Measurements from ENCODE around the gene ICA1L.
"Not testable (repeated sequence)": the region's sequence is repeated elsewhere in the genome, so short reads cannot be mapped to it uniquely, and the experiment has no call there.

Gene ICA1L

DNA sequence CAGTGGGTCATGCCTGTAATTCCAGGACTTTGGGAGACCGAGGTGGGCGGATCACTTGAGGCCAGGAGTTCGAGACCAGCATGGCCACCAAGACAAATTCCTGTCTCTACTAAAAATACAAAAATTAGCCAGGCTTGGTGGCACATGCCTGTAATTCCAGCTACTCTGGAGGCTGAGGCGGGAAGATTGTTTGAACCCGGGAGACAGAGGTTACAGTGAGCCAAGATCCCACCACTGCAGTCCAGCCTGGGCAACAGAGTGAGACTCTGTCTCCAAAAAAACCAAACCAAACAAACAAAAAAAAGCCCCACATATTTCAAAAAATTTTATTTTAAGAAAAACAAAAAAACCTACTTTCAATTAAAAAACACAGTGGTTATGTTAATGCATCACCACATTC is 38.7 kb upstream of the ICA1L start:
- H3K27me3 ChIP-seq (replicated peaks in 2 of 5; ENCODE audit: control insufficient read depth in 4 of 5, insufficient read depth in 5 of 5, low read length in 4 of 5); H3K9me3 ChIP-seq (ENCODE audit: control extremely low read depth in 1 of 5, control insufficient read depth in 4 of 5, insufficient read depth in 2 of 5, low read depth in 1 of 5, low read length in 4 of 5); H3K27ac ChIP-seq (ENCODE audit: insufficient read depth in 1 of 2, low read depth in 1 of 2, low read length in 2 of 2, poor library complexity in 1 of 2, severe bottlenecking in 2 of 2); DNase-seq: not testable (repeated sequence)
- Histone ChIP-seq H3K36me3 (ENCODE audit: control insufficient read depth in 4 of 4, insufficient read depth in 4 of 4, low read length in 3 of 4) (peaks cover 0 to 12% (median 8%) of the 10 kb centered on the region in 4 experiments), H3K4me3 (ENCODE audit: control insufficient read depth in 1 of 7, extremely low read depth in 1 of 7, insufficient read depth in 4 of 7, low read depth in 2 of 7, low read length in 6 of 7) (peak overlapping the region in 5 of 7 experiments; percentile 88 to 100 (median 94)), H3K4me1 (ENCODE audit: control extremely low read depth in 1 of 4, control insufficient read depth in 4 of 4, insufficient read depth in 4 of 4, low read length in 3 of 4) (peaks cover 7 to 23% (median 16%) of the 10 kb centered on the region in 4 experiments)
- WGBS (ENCODE audit: insufficient coverage): 100% methylated on average over 4 of the region's 5 CpGs
- ChIA-PET POLR2A (interaction anchor here (1.2 kb wide), 1 partner anchor 14 kb away, joined by 4 read pairs; no protein-coding TSS in a partner anchor), CTCF (interaction anchor here (0.7 to 1.5 kb wide), 2 partner anchors 8 to 19 kb away, joined by 3 read pairs; no protein-coding TSS in a partner anchor)

DNA sequence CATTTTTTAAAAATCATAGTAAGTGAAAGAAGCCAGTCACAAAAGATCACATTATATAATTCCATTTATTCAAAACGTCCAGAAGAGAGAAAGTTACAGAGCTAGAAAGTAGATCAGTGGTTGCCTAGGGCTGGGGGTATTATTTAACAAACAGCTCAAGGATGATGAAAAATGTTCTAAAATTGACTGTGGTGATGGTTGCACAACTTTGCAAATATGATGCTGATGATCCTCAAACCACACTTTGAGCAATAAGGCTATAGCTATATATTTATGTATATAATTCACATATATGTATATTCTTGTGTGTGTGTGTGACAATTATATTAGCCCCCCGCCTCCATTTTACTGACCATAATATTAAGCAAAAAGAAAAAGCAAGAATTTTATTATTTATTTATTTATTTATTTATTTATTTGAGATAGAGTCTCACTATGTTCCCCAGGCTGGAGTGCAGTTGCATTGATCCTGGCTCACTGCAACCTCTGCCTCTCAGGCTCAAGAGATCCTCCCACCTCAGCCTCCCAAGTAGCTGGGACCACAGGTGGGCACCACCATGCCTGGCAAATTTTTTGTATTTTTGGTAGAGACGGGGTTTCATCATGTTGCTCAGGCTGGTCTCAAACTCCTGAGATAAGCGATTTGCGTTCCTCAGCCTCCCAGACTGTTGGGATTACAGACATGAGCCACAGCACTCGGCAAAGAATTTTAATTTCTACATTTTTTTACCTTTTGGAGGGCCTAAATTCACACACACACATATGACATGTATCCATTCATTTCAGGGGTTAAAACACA is 38.0 kb upstream of the ICA1L start:
- DNase-seq: peak in 1 of 3 donors; percentile 2
- Histone ChIP-seq H3K36me3 (ENCODE audit: control insufficient read depth in 4 of 4, insufficient read depth in 4 of 4, low read length in 3 of 4) (peaks cover 0 to 13% (median 10%) of the 10 kb centered on the region in 4 experiments), H3K4me3 (ENCODE audit: control insufficient read depth in 1 of 7, extremely low read depth in 1 of 7, insufficient read depth in 4 of 7, low read depth in 2 of 7, low read length in 6 of 7) (peak overlapping the region in 2 of 7 experiments; percentile 88 to 94), H3K9me3 (ENCODE audit: control extremely low read depth in 1 of 5, control insufficient read depth in 4 of 5, insufficient read depth in 2 of 5, low read depth in 1 of 5, low read length in 4 of 5) (peaks cover 0 to 2% (median 0%) of the 10 kb centered on the region in 5 experiments), H3K4me1 (ENCODE audit: control extremely low read depth in 1 of 4, control insufficient read depth in 4 of 4, insufficient read depth in 4 of 4, low read length in 3 of 4) (peaks cover 7 to 23% (median 16%) of the 10 kb centered on the region in 4 experiments), H3K27ac (ENCODE audit: insufficient read depth in 1 of 2, low read depth in 1 of 2, low read length in 2 of 2, poor library complexity in 1 of 2, severe bottlenecking in 2 of 2) (no peak overlapping the region), H3K27me3 (replicated peaks in 2 of 5; ENCODE audit: control insufficient read depth in 4 of 5, insufficient read depth in 5 of 5, low read length in 4 of 5) (no peaks in the 10 kb centered on the region)
- CTCF ChIA-PET: interaction anchor here (0.8 kb wide), 1 partner anchor 12 kb away, joined by 3 read pairs; no protein-coding TSS in a partner anchor
- POLR2A ChIA-PET: no interaction called here
- WGBS (ENCODE audit: insufficient coverage): 96% methylated on average over 4 of the region's 6 CpGs

DNA sequence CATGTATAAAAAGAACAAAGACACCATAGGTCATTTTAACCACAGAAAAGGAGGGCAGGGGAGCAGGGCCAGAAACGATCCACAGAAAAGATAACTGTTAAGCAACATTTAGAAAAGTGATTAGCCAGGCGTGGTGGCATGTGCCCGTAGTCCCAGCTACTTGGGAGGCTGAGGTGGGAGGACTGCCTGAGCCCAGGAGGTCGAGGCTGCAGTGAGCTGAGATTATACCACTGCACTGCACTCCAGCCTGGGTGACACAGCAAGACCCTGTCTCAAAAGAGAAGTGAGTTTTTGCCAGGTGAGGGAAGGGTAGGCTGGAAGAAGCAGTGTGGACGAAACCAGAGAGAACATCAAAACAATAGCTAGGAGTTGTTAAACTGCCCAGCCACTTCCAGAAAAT is 36.6 kb upstream of the ICA1L start:
- no peak overlapping the region for H3K4me3 ChIP-seq (ENCODE audit: control insufficient read depth in 1 of 7, extremely low read depth in 1 of 7, insufficient read depth in 4 of 7, low read depth in 2 of 7, low read length in 6 of 7)
- peaks cover 7 to 23% (median 15%) of the 10 kb centered on the region in 4 experiments for H3K4me1 ChIP-seq (ENCODE audit: control extremely low read depth in 1 of 4, control insufficient read depth in 4 of 4, insufficient read depth in 4 of 4, low read length in 3 of 4)
- WGBS (ENCODE audit: insufficient coverage): 86% methylated on average over 4 of the region's 5 CpGs
- DNase-seq: no peak
- no peaks in the 10 kb centered on the region for H3K27me3 ChIP-seq (replicated peaks in 2 of 5; ENCODE audit: control insufficient read depth in 4 of 5, insufficient read depth in 5 of 5, low read length in 4 of 5)
- CTCF ChIA-PET: no interaction called here
- H3K9me3 ChIP-seq (ENCODE audit: control extremely low read depth in 1 of 5, control insufficient read depth in 4 of 5, insufficient read depth in 2 of 5, low read depth in 1 of 5, low read length in 4 of 5): peaks cover 0 to 2% (median 0%) of the 10 kb centered on the region in 5 experiments
- peak overlapping the region in 1 of 2 experiments; percentile 1 for H3K27ac ChIP-seq (ENCODE audit: insufficient read depth in 1 of 2, low read depth in 1 of 2, low read length in 2 of 2, poor library complexity in 1 of 2, severe bottlenecking in 2 of 2)
- peaks cover 0 to 13% (median 10%) of the 10 kb centered on the region in 4 experiments for H3K36me3 ChIP-seq (ENCODE audit: control insufficient read depth in 4 of 4, insufficient read depth in 4 of 4, low read length in 3 of 4)
- POLR2A ChIA-PET: no interaction called here

DNA sequence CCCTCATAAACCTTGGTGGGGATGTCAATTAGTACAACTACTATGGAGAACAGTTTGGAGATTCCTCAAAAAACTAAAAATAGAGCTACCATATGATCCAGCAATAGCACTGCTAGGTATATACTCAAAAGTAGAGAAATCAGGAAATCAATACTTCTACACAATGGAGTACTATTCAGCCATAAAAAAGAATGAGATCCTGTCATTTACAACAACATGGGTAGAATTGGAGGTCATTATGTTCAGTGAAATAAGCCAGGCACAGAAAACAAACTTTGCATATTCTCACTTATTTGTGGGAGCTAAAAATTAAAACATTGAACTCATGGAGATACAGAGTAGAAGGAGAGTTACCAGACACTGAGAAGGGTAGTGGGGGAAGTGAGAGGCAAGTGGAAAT is 33.9 kb upstream of the ICA1L start:
- H3K9me3 ChIP-seq (ENCODE audit: control extremely low read depth in 1 of 5, control insufficient read depth in 4 of 5, insufficient read depth in 2 of 5, low read depth in 1 of 5, low read length in 4 of 5); POLR2A ChIA-PET; H3K27ac ChIP-seq (ENCODE audit: insufficient read depth in 1 of 2, low read depth in 1 of 2, low read length in 2 of 2, poor library complexity in 1 of 2, severe bottlenecking in 2 of 2); DNase-seq; H3K27me3 ChIP-seq (replicated peaks in 2 of 5; ENCODE audit: control insufficient read depth in 4 of 5, insufficient read depth in 5 of 5, low read length in 4 of 5); H3K4me3 ChIP-seq (ENCODE audit: control insufficient read depth in 1 of 7, extremely low read depth in 1 of 7, insufficient read depth in 4 of 7, low read depth in 2 of 7, low read length in 6 of 7): not testable (repeated sequence)
- CTCF ChIA-PET: interaction anchor here (1.5 kb wide), 1 partner anchor 35 kb away, joined by 4 read pairs; no protein-coding TSS in a partner anchor
- Histone ChIP-seq H3K4me1 (ENCODE audit: control extremely low read depth in 1 of 4, control insufficient read depth in 4 of 4, insufficient read depth in 4 of 4, low read length in 3 of 4) (peaks cover 0 to 15% (median 6%) of the 10 kb centered on the region in 4 experiments), H3K36me3 (ENCODE audit: control insufficient read depth in 4 of 4, insufficient read depth in 4 of 4, low read length in 3 of 4) (peaks cover 0 to 19% (median 13%) of the 10 kb centered on the region in 4 experiments)

DNA sequence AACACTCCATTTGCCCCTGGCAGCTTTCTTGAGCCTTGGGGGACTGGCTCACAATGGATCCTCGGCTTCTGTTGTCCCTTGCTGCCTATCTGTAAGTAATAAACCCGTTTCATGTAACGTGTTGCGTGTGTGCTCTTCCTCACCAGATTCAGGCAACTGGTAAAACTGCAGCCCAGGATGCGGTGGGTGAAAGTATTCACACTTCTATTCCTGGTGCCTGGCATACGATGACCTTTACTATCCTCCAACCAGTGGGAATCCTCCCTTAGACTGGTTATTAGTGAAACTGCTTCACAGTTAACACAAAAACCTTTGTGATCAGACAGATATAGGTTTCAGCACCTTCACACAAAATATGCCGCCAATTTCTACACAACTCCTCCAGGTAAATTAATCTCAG is 13.6 kb upstream of the ICA1L start:
- WGBS (ENCODE audit: insufficient coverage): 100% methylated on average over 5 of the region's 7 CpGs
- Histone ChIP-seq H3K36me3 (ENCODE audit: control insufficient read depth in 4 of 4, insufficient read depth in 4 of 4, low read length in 3 of 4) (peaks cover 13 to 70% (median 38%) of the 10 kb centered on the region in 4 experiments), H3K27ac (ENCODE audit: insufficient read depth in 1 of 2, low read depth in 1 of 2, low read length in 2 of 2, poor library complexity in 1 of 2, severe bottlenecking in 2 of 2) (no peak overlapping the region), H3K4me3 (ENCODE audit: control insufficient read depth in 1 of 7, extremely low read depth in 1 of 7, insufficient read depth in 4 of 7, low read depth in 2 of 7, low read length in 6 of 7) (no peak overlapping the region), H3K9me3 (ENCODE audit: control extremely low read depth in 1 of 5, control insufficient read depth in 4 of 5, insufficient read depth in 2 of 5, low read depth in 1 of 5, low read length in 4 of 5) (no peaks in the 10 kb centered on the region), H3K27me3 (replicated peaks in 2 of 5; ENCODE audit: control insufficient read depth in 4 of 5, insufficient read depth in 5 of 5, low read length in 4 of 5) (no peaks in the 10 kb centered on the region), H3K4me1 (ENCODE audit: control extremely low read depth in 1 of 4, control insufficient read depth in 4 of 4, insufficient read depth in 4 of 4, low read length in 3 of 4) (no peaks in the 10 kb centered on the region)
- POLR2A ChIA-PET: interaction anchor here (0.5 kb wide), 1 partner anchor 118 kb away, joined by 3 read pairs; no protein-coding TSS in a partner anchor
- no peak for DNase-seq
- CTCF ChIA-PET: no interaction called here

DNA sequence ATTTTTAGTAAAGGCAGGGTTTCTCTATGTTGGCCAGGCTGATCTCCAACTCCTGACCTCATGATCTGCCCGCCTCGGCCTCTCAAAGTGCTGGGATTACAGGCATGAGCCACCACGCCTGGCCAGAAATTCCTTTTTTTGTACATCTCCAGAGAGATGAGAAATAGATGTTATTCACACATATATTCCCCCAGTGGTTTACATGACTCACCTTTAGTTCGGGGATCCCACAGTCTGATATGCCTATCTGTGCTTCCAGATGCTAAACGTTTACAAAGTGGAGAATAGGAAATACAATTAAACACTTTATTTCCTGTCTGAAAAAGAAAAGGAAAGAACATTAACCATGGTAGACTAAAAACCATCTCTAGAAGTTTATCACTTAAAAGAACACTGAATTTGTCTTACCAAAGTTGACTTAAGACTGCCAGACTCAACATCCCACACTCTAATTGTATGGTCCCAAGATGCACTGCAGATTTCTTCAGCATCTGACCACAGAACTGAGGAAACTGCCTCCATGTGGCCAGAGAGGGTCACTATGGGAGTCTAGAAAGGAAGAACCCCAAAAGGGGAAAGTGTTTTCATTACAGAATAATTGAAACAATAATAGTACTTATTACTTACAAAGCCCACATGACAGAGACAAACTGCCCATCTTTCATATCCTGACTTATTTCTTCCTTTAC is 12.6 kb upstream of the ICA1L start:
- CTCF ChIA-PET: no interaction called here
- peak in 2 of 3 donors; percentile 6 to 13 for DNase-seq
- WGBS (ENCODE audit: insufficient coverage): 100% methylated on average over 3 of the region's 5 CpGs
- H3K4me3 ChIP-seq (ENCODE audit: control insufficient read depth in 1 of 7, extremely low read depth in 1 of 7, insufficient read depth in 4 of 7, low read depth in 2 of 7, low read length in 6 of 7): no peak overlapping the region
- no peaks in the 10 kb centered on the region for H3K27me3 ChIP-seq (replicated peaks in 2 of 5; ENCODE audit: control insufficient read depth in 4 of 5, insufficient read depth in 5 of 5, low read length in 4 of 5)
- no peak overlapping the region for H3K27ac ChIP-seq (ENCODE audit: insufficient read depth in 1 of 2, low read depth in 1 of 2, low read length in 2 of 2, poor library complexity in 1 of 2, severe bottlenecking in 2 of 2)
- no peaks in the 10 kb centered on the region for H3K9me3 ChIP-seq (ENCODE audit: control extremely low read depth in 1 of 5, control insufficient read depth in 4 of 5, insufficient read depth in 2 of 5, low read depth in 1 of 5, low read length in 4 of 5)
- POLR2A ChIA-PET: no interaction called here
- no peaks in the 10 kb centered on the region for H3K4me1 ChIP-seq (ENCODE audit: control extremely low read depth in 1 of 4, control insufficient read depth in 4 of 4, insufficient read depth in 4 of 4, low read length in 3 of 4)
- H3K36me3 ChIP-seq (ENCODE audit: control insufficient read depth in 4 of 4, insufficient read depth in 4 of 4, low read length in 3 of 4): peaks cover 10 to 66% (median 33%) of the 10 kb centered on the region in 4 experiments

DNA sequence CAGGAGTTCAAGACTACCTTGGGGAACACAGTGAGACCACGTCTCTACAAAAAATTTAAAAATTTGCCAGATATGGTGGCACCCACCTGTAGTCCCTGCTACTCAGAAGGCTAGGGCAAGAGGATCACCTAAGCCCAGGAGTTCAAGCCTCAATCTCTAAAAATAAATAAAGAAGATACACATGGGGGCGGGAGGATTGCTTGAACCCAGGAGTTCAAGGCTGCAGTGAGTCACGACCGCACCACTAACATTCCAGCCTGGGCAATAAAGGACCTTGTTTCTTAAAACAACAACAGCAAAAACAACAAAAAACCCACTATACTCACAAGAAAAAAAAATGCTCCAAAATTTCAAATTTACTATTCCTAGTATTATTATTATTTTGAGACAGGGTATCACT is 10.0 kb upstream of the ICA1L start:
- ChIA-PET POLR2A (no interaction called here), CTCF (no interaction called here)
- Histone ChIP-seq H3K27ac (ENCODE audit: insufficient read depth in 1 of 2, low read depth in 1 of 2, low read length in 2 of 2, poor library complexity in 1 of 2, severe bottlenecking in 2 of 2) (no peak overlapping the region), H3K4me1 (ENCODE audit: control extremely low read depth in 1 of 4, control insufficient read depth in 4 of 4, insufficient read depth in 4 of 4, low read length in 3 of 4) (no peaks in the 10 kb centered on the region), H3K4me3 (ENCODE audit: control insufficient read depth in 1 of 7, extremely low read depth in 1 of 7, insufficient read depth in 4 of 7, low read depth in 2 of 7, low read length in 6 of 7) (no peak overlapping the region), H3K9me3 (ENCODE audit: control extremely low read depth in 1 of 5, control insufficient read depth in 4 of 5, insufficient read depth in 2 of 5, low read depth in 1 of 5, low read length in 4 of 5) (no peaks in the 10 kb centered on the region), H3K27me3 (replicated peaks in 2 of 5; ENCODE audit: control insufficient read depth in 4 of 5, insufficient read depth in 5 of 5, low read length in 4 of 5) (no peaks in the 10 kb centered on the region), H3K36me3 (ENCODE audit: control insufficient read depth in 4 of 4, insufficient read depth in 4 of 4, low read length in 3 of 4) (peaks cover 2 to 53% (median 30%) of the 10 kb centered on the region in 4 experiments)
- WGBS (ENCODE audit: insufficient coverage): 94% methylated on average over 3 of the region's 4 CpGs
- DNase-seq: no peak
